ENCODE results near the gene HSPBAP1.
"Not testable (repeated sequence)": the region's sequence is repeated elsewhere in the genome, so short reads cannot be mapped to it uniquely, and the experiment has no call there.

The HSPBAP1 gene

DNA sequence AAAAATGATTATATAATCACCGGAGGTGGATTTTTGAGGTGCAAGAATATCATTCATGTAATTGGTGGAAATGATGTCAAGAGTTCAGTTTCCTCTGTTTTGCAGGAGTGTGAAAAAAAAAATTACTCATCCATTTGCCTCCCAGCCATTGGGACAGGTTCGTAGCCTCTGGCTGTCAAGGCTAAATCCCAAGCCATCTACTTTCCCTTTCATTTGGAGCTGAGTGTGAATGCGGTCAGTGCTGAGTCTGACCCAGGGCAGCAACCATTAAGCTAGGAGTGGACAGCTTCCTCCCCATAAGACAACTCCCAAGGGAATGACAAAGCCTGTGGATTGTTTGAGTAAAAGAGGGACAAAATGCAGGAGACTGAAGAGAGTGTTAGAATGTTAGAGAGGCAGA is 79.4 kb downstream of the HSPBAP1 start:
- H3K36me3 ChIP-seq (ENCODE audit: control insufficient read depth, insufficient read depth, low read length): peaks cover 3% of the 10 kb centered on the region; the same call in 1 of the 2 replicates
- no peaks in the 10 kb centered on the region for H3K4me1 ChIP-seq (ENCODE audit: control insufficient read depth, insufficient read depth, low read length)
- no peak for DNase-seq (ENCODE audit: low read depth, low spot score)
- no CpG with 5 or more reads among the region's 3 CpGs for WGBS (ENCODE audit: insufficient coverage, insufficient read length)
- no peaks in the 10 kb centered on the region for H3K9me3 ChIP-seq (ENCODE audit: control insufficient read depth, insufficient read depth, low read length)
- no peaks in the 10 kb centered on the region for H3K27me3 ChIP-seq (ENCODE audit: control insufficient read depth, insufficient read depth, low read length)
- H3K27ac ChIP-seq (ENCODE audit: low read length): no peak overlapping the region
- H3K4me3 ChIP-seq (ENCODE audit: low read length): no peak overlapping the region

DNA sequence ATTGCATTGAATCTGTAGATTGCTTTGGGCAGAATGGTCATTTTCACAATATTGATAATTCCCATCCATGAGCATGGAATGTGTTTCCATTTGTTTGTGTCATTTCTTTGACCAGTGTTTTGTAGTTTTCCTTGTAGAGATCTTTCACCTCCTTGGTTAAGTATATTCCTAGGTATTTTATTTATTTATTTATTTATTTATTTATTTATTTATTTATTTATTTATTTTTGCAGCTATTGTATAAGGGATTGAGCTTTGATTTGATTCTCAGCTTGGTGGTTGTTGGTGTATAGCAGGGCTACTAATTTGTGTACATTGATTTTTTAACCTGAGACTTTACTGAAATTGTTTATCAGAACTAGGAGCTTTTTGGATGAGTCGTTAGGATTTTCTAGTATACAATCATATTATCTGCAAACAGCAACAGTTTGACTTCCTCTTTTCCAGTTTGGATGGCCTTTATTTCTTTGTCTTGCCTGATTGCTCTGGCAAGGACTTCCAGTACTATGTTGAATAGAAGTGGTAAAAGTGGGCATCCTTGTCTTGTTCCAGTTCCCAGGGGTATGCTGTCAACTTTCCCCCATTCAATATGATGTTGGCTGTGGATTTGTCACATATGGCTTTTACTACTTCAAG is 82.9 kb downstream of the HSPBAP1 start:
- H3K27me3 ChIP-seq (ENCODE audit: control insufficient read depth, insufficient read depth, low read length); H3K36me3 ChIP-seq (ENCODE audit: control insufficient read depth, insufficient read depth, low read length); H3K27ac ChIP-seq (ENCODE audit: low read length); H3K4me1 ChIP-seq (ENCODE audit: control insufficient read depth, insufficient read depth, low read length); DNase-seq (ENCODE audit: low read depth, low spot score); H3K9me3 ChIP-seq (ENCODE audit: control insufficient read depth, insufficient read depth, low read length); H3K4me3 ChIP-seq (ENCODE audit: low read length): not testable (repeated sequence)
- no CpG with 5 or more reads among the region's 1 CpG for WGBS (ENCODE audit: insufficient coverage, insufficient read length)

GRCh38 chr3:122705379-122705778 is 88.3 kb downstream of the HSPBAP1 start:
- Histone ChIP-seq H3K27me3 (ENCODE audit: control insufficient read depth, insufficient read depth, low read length) (no peaks in the 10 kb centered on the region), H3K9me3 (ENCODE audit: control insufficient read depth, insufficient read depth, low read length) (no peaks in the 10 kb centered on the region), H3K36me3 (ENCODE audit: control insufficient read depth, insufficient read depth, low read length) (peaks cover 4% of the 10 kb centered on the region; the same call in 1 of the 2 replicates), H3K4me1 (ENCODE audit: control insufficient read depth, insufficient read depth, low read length) (no peaks in the 10 kb centered on the region), H3K27ac (ENCODE audit: low read length) (no peak overlapping the region), H3K4me3 (ENCODE audit: low read length) (no peak overlapping the region)
- DNase-seq (ENCODE audit: low read depth, low spot score): no peak
- WGBS (ENCODE audit: insufficient coverage, insufficient read length): no CpG with 5 or more reads among the region's 1 CpG

DNA sequence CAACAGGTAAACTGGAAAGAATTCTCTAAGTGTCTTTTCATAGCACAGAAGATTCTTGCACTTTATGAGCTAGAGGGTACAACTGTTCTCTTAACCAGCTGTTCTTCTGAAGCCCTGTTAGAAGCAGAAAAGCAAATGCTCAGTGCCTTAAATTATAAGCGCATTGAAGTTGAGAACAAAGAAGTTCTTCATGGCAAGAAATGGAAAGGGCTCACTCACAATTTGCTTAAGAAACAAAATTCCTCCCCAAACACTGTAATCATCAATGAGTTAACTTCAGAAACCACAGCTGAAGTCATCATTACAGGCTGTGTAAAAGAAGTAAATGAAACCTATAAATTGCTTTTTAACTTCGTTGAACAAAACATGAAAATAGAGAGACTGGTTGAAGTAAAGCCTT is 93.4 kb downstream of the HSPBAP1 start:
- Histone ChIP-seq H3K36me3 (ENCODE audit: control insufficient read depth, insufficient read depth, low read length) (peaks cover 4% of the 10 kb centered on the region; the same call in 1 of the 2 replicates), H3K4me1 (ENCODE audit: control insufficient read depth, insufficient read depth, low read length) (no peaks in the 10 kb centered on the region), H3K4me3 (ENCODE audit: low read length) (no peak overlapping the region), H3K27ac (ENCODE audit: low read length) (no peak overlapping the region), H3K27me3 (ENCODE audit: control insufficient read depth, insufficient read depth, low read length) (no peaks in the 10 kb centered on the region), H3K9me3 (ENCODE audit: control insufficient read depth, insufficient read depth, low read length) (no peaks in the 10 kb centered on the region)
- WGBS (ENCODE audit: insufficient coverage, insufficient read length): no CpG with 5 or more reads among the region's 2 CpGs
- DNase-seq (ENCODE audit: low read depth, low spot score): no peak

GRCh38 chr3:122697952-122698620 is 95.5 kb downstream of the HSPBAP1 start:
- Histone ChIP-seq H3K4me1 (ENCODE audit: control insufficient read depth, insufficient read depth, low read length) (no peaks in the 10 kb centered on the region), H3K9me3 (ENCODE audit: control insufficient read depth, insufficient read depth, low read length) (no peaks in the 10 kb centered on the region), H3K27ac (ENCODE audit: low read length) (no peak overlapping the region), H3K36me3 (ENCODE audit: control insufficient read depth, insufficient read depth, low read length) (peaks cover 4% of the 10 kb centered on the region; the same call in 1 of the 2 replicates), H3K4me3 (ENCODE audit: low read length) (no peak overlapping the region), H3K27me3 (ENCODE audit: control insufficient read depth, insufficient read depth, low read length) (no peaks in the 10 kb centered on the region)
- WGBS (ENCODE audit: insufficient coverage, insufficient read length): no CpG with 5 or more reads among the region's 2 CpGs
- no peak for DNase-seq (ENCODE audit: low read depth, low spot score)

GRCh38 chr3:122695927-122696561 is 97.6 kb downstream of the HSPBAP1 start:
- H3K36me3 ChIP-seq (ENCODE audit: control insufficient read depth, insufficient read depth, low read length): peaks cover 4% of the 10 kb centered on the region; the same call in 1 of the 2 replicates
- H3K4me3 ChIP-seq (ENCODE audit: low read length): no peak overlapping the region
- no peak overlapping the region for H3K27ac ChIP-seq (ENCODE audit: low read length)

GRCh38 chr3:122694966-122695365 is 98.7 kb downstream of the HSPBAP1 start:
- H3K27me3 ChIP-seq (ENCODE audit: control insufficient read depth, insufficient read depth, low read length): no peaks in the 10 kb centered on the region
- H3K27ac ChIP-seq (ENCODE audit: low read length): no peak overlapping the region
- no peak for DNase-seq (ENCODE audit: low read depth, low spot score)
- H3K4me3 ChIP-seq (ENCODE audit: low read length): no peak overlapping the region
- H3K9me3 ChIP-seq (ENCODE audit: control insufficient read depth, insufficient read depth, low read length): no peaks in the 10 kb centered on the region
- H3K4me1 ChIP-seq (ENCODE audit: control insufficient read depth, insufficient read depth, low read length): no peaks in the 10 kb centered on the region
- H3K36me3 ChIP-seq (ENCODE audit: control insufficient read depth, insufficient read depth, low read length): no peaks in the 10 kb centered on the region; the same call in 1 of the 2 replicates
- no CpG with 5 or more reads among the region's 7 CpGs for WGBS (ENCODE audit: insufficient coverage, insufficient read length)

More at GRCh38 chr3:122695927-122696561, 97.6 kb downstream of the HSPBAP1 start:
- no peaks in the 10 kb centered on the region for H3K9me3 ChIP-seq (ENCODE audit: control insufficient read depth, insufficient read depth, low read length)
- no peaks in the 10 kb centered on the region for H3K27me3 ChIP-seq (ENCODE audit: control insufficient read depth, insufficient read depth, low read length)
- H3K4me1 ChIP-seq (ENCODE audit: control insufficient read depth, insufficient read depth, low read length): no peaks in the 10 kb centered on the region
- no peak for DNase-seq (ENCODE audit: low read depth, low spot score)

GRCh38 chr3:122692674-122693073 is 101.0 kb downstream of the HSPBAP1 start:
- no CpG with 5 or more reads among the region's 3 CpGs for WGBS (ENCODE audit: insufficient coverage, insufficient read length)
- Histone ChIP-seq H3K4me3 (ENCODE audit: low read length) (no peak overlapping the region), H3K27me3 (ENCODE audit: control insufficient read depth, insufficient read depth, low read length) (no peaks in the 10 kb centered on the region), H3K4me1 (ENCODE audit: control insufficient read depth, insufficient read depth, low read length) (no peaks in the 10 kb centered on the region), H3K27ac (ENCODE audit: low read length) (no peak overlapping the region), H3K36me3 (ENCODE audit: control insufficient read depth, insufficient read depth, low read length) (no peaks in the 10 kb centered on the region; the same call in 1 of the 2 replicates), H3K9me3 (ENCODE audit: control insufficient read depth, insufficient read depth, low read length) (no peaks in the 10 kb centered on the region)
- DNase-seq (ENCODE audit: low read depth, low spot score): no peak

GRCh38 chr3:122691195-122691594 is 102.4 kb downstream of the HSPBAP1 start:
- H3K4me1 ChIP-seq (ENCODE audit: control insufficient read depth, insufficient read depth, low read length): no peaks in the 10 kb centered on the region

DNA sequence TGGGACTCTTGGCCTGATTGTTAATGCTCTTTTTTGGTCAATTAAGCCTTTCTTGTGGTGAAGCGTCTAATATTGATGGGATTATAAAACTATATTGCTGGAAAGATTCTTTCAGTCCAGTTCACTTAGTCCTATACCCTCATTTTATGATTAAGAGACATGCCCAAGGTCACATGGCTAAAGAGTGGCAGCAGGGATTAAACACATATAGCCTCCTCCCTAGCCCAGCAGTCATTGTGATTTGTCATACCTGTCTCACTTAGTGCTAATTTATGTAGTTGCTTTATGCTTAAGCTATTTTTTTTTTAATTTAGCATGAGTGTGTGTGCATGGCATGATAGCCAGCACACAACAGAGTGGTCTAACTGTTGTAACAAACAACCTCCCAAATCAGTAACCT is 103.5 kb downstream of the HSPBAP1 start:
- Histone ChIP-seq H3K4me3 (ENCODE audit: low read length) (no peak overlapping the region), H3K36me3 (ENCODE audit: control insufficient read depth, insufficient read depth, low read length) (peaks cover 6% of the 10 kb centered on the region; the same call in 1 of the 2 replicates), H3K4me1 (ENCODE audit: control insufficient read depth, insufficient read depth, low read length) (no peaks in the 10 kb centered on the region), H3K9me3 (ENCODE audit: control insufficient read depth, insufficient read depth, low read length) (no peaks in the 10 kb centered on the region), H3K27ac (ENCODE audit: low read length) (no peak overlapping the region), H3K27me3 (ENCODE audit: control insufficient read depth, insufficient read depth, low read length) (no peaks in the 10 kb centered on the region)
- DNase-seq (ENCODE audit: low read depth, low spot score): no peak
- no CpG with 5 or more reads among the region's 1 CpG for WGBS (ENCODE audit: insufficient coverage, insufficient read length)

More at GRCh38 chr3:122691195-122691594, 102.4 kb downstream of the HSPBAP1 start:
- Histone ChIP-seq H3K9me3 (ENCODE audit: control insufficient read depth, insufficient read depth, low read length) (no peaks in the 10 kb centered on the region), H3K4me3 (ENCODE audit: low read length) (no peak overlapping the region), H3K27me3 (ENCODE audit: control insufficient read depth, insufficient read depth, low read length) (no peaks in the 10 kb centered on the region), H3K27ac (ENCODE audit: low read length) (no peak overlapping the region), H3K36me3 (ENCODE audit: control insufficient read depth, insufficient read depth, low read length) (peaks cover 6% of the 10 kb centered on the region; the same call in 1 of the 2 replicates)
- WGBS (ENCODE audit: insufficient coverage, insufficient read length): no CpG with 5 or more reads among the region's 4 CpGs
- no peak for DNase-seq (ENCODE audit: low read depth, low spot score)
